ENCODE results near the gene OPCML. TPM values are rescaled to one million over a fixed set of nuclear protein-coding genes. Genes with fewer than 3 reads are reported as not detected.

OPCML gene
- total RNA-seq, 1 experiment from 2014 or later, result 0.94 TPM

GRCh38 chr11:133204158-133204557 lies 328.1 kb downstream of the OPCML start:
- Histone ChIP-seq H3K9me3 (ENCODE audit: control insufficient read depth, low read depth, low read length) (no peaks in the 10 kb centered on the region), H4K20me1 (ENCODE audit: control insufficient read depth, insufficient read depth, insufficient read length) (no peaks in the 10 kb centered on the region), H3K23ac (ENCODE audit: insufficient read length, low read depth, low read length) (no peak overlapping the region), H4K8ac (replicated peaks; ENCODE audit: insufficient read length, low read depth, low read length) (no peak overlapping the region), H3K4ac (ENCODE audit: low read depth, low read length) (no peak overlapping the region), H2BK15ac (ENCODE audit: low read depth, low read length) (no peak overlapping the region), H2AK5ac (ENCODE audit: insufficient read length, low read length) (no peak overlapping the region), H3K79me2 (ENCODE audit: insufficient read depth, low read length) (no peaks in the 10 kb centered on the region), H2BK5ac (ENCODE audit: insufficient read length, low read length) (no peak overlapping the region), H3K4me1 (ENCODE audit: insufficient read depth, low read length) (no peaks in the 10 kb centered on the region), H3K23me2 (ENCODE audit: insufficient read length, low read depth, low read length, poor library complexity, severe bottlenecking) (no peaks in the 10 kb centered on the region), H2BK20ac (ENCODE audit: low read depth, low read length, poor library complexity, severe bottlenecking) (no peak overlapping the region), H3K79me1 (ENCODE audit: insufficient read depth, low read depth, low read length, poor library complexity, severe bottlenecking) (no peaks in the 10 kb centered on the region), H3K56ac (ENCODE audit: insufficient read length, low read depth, low read length) (no peak overlapping the region), H3K4me2 (ENCODE audit: insufficient read depth, insufficient read length, low read length) (no peak overlapping the region), H3K18ac (ENCODE audit: insufficient read length, low read depth, low read length) (no peak overlapping the region), H3K27ac (ENCODE audit: insufficient read length, low read depth, low read length) (no peak overlapping the region), H4K91ac (ENCODE audit: insufficient read length, low read depth, low read length) (no peak overlapping the region), H3T11ph (ENCODE audit: low read length) (no peak overlapping the region), H2BK120ac (ENCODE audit: low read depth, low read length, poor library complexity, severe bottlenecking) (no peak overlapping the region), H3K27me3 (ENCODE audit: insufficient read depth, low read length) (no peaks in the 10 kb centered on the region), H4K5ac (ENCODE audit: insufficient read length, low read depth, low read length) (no peak overlapping the region), H2AFZ (ENCODE audit: low read length) (no peak overlapping the region), H3K9ac (ENCODE audit: extremely low read depth, insufficient read length, low read length) (no peak overlapping the region), H3K14ac (ENCODE audit: insufficient read depth, low read length) (no peak overlapping the region), H2BK12ac (ENCODE audit: insufficient read length, low read depth, low read length) (no peak overlapping the region)
- WGBS (ENCODE audit: extremely low coverage, insufficient read length, low lambda C conversion rate), result no CpG with 5 or more reads among the region's 3 CpGs
- no peaks in the 10 kb centered on the region for H3K27me3 Mint-ChIP-seq (ENCODE audit: low read depth)
- H3K36me3 Mint-ChIP-seq (ENCODE audit: insufficient read depth in 1 of 3, low read depth in 3 of 3), result no peaks in the 10 kb centered on the region
- TF ChIP-seq CTCF (conservative IDR thresholded peaks at IDR 0.05), result no peak
- H3K9me3 Mint-ChIP-seq, result peaks cover 0 to 2% of the 10 kb centered on the region in 2 experiments; a peak in 3 of 5 replicates
- H3K27ac Mint-ChIP-seq, result no peak overlapping the region
- DNase-seq, result no peak
- H3K4me1 Mint-ChIP-seq, result no peaks in the 10 kb centered on the region
- H3K4me3 Mint-ChIP-seq, result no peak overlapping the region

Measured in H9 (cell line).